HEK293 (cell line): Measurements from ENCODE around the gene EIF4G3.

Source experiments
- HOXD13 ChIP-seq: sonication (generic); formaldehyde crosslinking; IDR thresholded peaks from 2 replicates; pipeline ENCODE4 v1.8.0; 2022; ENCODE audit warnings: missing genetic modification reagents, borderline replicate concordance
- IKZF3 ChIP-seq: fragments of 450-650 bp; IDR thresholded peaks from 2 replicates; pipeline ENCODE4 v1.5.0; 2018; ENCODE audit warnings: missing biosample characterization, mild to moderate bottlenecking, missing genetic modification characterization, moderate library complexity
- KLF16 ChIP-seq: fragments of 450-650 bp; formaldehyde crosslinking; IDR thresholded peaks from 2 replicates; pipeline ENCODE4 v1.5.1; 2017; ENCODE audit warnings: missing biosample characterization, missing genetic modification characterization
- OSR2 ChIP-seq: fragments of 450-650 bp; formaldehyde crosslinking; IDR thresholded peaks from 2 replicates; pipeline ENCODE4 v1.5.1; 2016; ENCODE audit warnings: missing biosample characterization, missing genetic modification characterization
- SCRT1 ChIP-seq: fragments of 450-650 bp; formaldehyde crosslinking; IDR thresholded peaks from 2 replicates; pipeline ENCODE4 v1.5.1; 2016; ENCODE audit warnings: missing biosample characterization, missing genetic modification characterization, borderline replicate concordance
- SP2 ChIP-seq: fragments of 450-650 bp; formaldehyde crosslinking; IDR thresholded peaks from 2 replicates; pipeline ENCODE4 v1.5.1; 2016; ENCODE audit warnings: missing biosample characterization, missing genetic modification characterization
- SP3 ChIP-seq: fragments of 450-650 bp; formaldehyde crosslinking; IDR thresholded peaks from 2 replicates; pipeline ENCODE4 v1.5.1; 2016; ENCODE audit warnings: missing biosample characterization, missing genetic modification characterization
- ZBTB48 ChIP-seq: fragments of 450-650 bp; formaldehyde crosslinking; IDR thresholded peaks from 2 replicates; pipeline ENCODE4 v1.5.1; 2016; ENCODE audit warnings: missing biosample characterization, missing genetic modification characterization
- ZBTB8A ChIP-seq: fragments of 450-650 bp; formaldehyde crosslinking; IDR thresholded peaks from 2 replicates; pipeline ENCODE4 v1.5.1; 2016; ENCODE audit warnings: missing biosample characterization, missing genetic modification characterization
- ZNF112 ChIP-seq: fragments of 450-650 bp; formaldehyde crosslinking; IDR thresholded peaks from 2 replicates; pipeline ENCODE4 v1.5.0; 2017; ENCODE audit warnings: missing biosample characterization, missing genetic modification characterization
- ZNF146 ChIP-seq: fragments of 450-650 bp; formaldehyde crosslinking; IDR thresholded peaks from 2 replicates; pipeline ENCODE4 v1.5.1; 2016; ENCODE audit warnings: missing biosample characterization, missing genetic modification characterization
- ZNF221 ChIP-seq: fragments of 450-650 bp; formaldehyde crosslinking; IDR thresholded peaks from 2 replicates; pipeline ENCODE4 v1.5.1; 2017; ENCODE audit warnings: missing biosample characterization, missing genetic modification characterization, borderline replicate concordance
- ZNF280C ChIP-seq: fragments of 450-650 bp; formaldehyde crosslinking; IDR thresholded peaks from 2 replicates; pipeline ENCODE4 v1.5.1; 2016; ENCODE audit warnings: missing biosample characterization, missing genetic modification characterization
- ZNF335 ChIP-seq: fragments of 450-650 bp; formaldehyde crosslinking; conservative IDR thresholded peaks from 2 replicates; pipeline ENCODE4 v1.5.1; 2016; ENCODE audit warnings: missing biosample characterization, missing genetic modification characterization
- ZNF350 ChIP-seq: fragments of 450-650 bp; formaldehyde crosslinking; IDR thresholded peaks from 2 replicates; pipeline ENCODE4 v1.5.0; 2017; ENCODE audit warnings: missing biosample characterization, mild to moderate bottlenecking, missing genetic modification characterization
- ZNF391 ChIP-seq: fragments of 450-650 bp; formaldehyde crosslinking; IDR thresholded peaks from 2 replicates; pipeline ENCODE4 v1.5.1; 2016; ENCODE audit warnings: low read depth, missing biosample characterization, missing genetic modification characterization, borderline replicate concordance
- ZNF416 ChIP-seq: fragments of 450-650 bp; formaldehyde crosslinking; IDR thresholded peaks from 2 replicates; pipeline ENCODE4 v1.5.1; 2016; ENCODE audit warnings: missing biosample characterization, missing genetic modification characterization
- ZNF544 ChIP-seq: fragments of 450-650 bp; formaldehyde crosslinking; IDR thresholded peaks from 2 replicates; pipeline ENCODE4 v1.5.0; 2017; ENCODE audit warnings: missing biosample characterization, missing genetic modification characterization
- ZNF548 ChIP-seq: fragments of 450-650 bp; formaldehyde crosslinking; IDR thresholded peaks from 2 replicates; pipeline ENCODE4 v1.5.1; 2016; ENCODE audit warnings: missing biosample characterization, missing genetic modification characterization
- ZNF596 ChIP-seq: fragments of 450-650 bp; IDR thresholded peaks from 2 replicates; pipeline ENCODE4 v1.5.0; 2018; ENCODE audit warnings: missing biosample characterization, mild to moderate bottlenecking, missing genetic modification characterization, moderate library complexity
- ZNF600 ChIP-seq: fragments of 450-650 bp; formaldehyde crosslinking; IDR thresholded peaks from 2 replicates; pipeline ENCODE4 v1.5.1; 2016; ENCODE audit warnings: missing biosample characterization, missing genetic modification characterization
- ZNF610 ChIP-seq: fragments of 450-650 bp; formaldehyde crosslinking; IDR thresholded peaks from 2 replicates; pipeline ENCODE4 v1.5.1; 2016; ENCODE audit warnings: missing biosample characterization, missing genetic modification characterization, borderline replicate concordance
- ZNF660 ChIP-seq: fragments of 450-650 bp; IDR thresholded peaks from 2 replicates; pipeline ENCODE4 v1.5.1; 2018; ENCODE audit warnings: missing biosample characterization, mild to moderate bottlenecking, missing genetic modification characterization
- TF ChIP-seq, protein P1 (sequence below): fragments of 450-650 bp; formaldehyde crosslinking; IDR thresholded peaks from 2 replicates; pipeline ENCODE4 v1.5.1; 2016; ENCODE audit warnings: missing biosample characterization, missing genetic modification characterization
- TF ChIP-seq, protein P2 (sequence below): fragments of 450-650 bp; formaldehyde crosslinking; IDR thresholded peaks from 2 replicates; pipeline ENCODE4 v1.5.1; 2017; ENCODE audit warnings: missing biosample characterization, missing genetic modification characterization
- TF ChIP-seq, protein P3 (sequence below): fragments of 450-650 bp; formaldehyde crosslinking; IDR thresholded peaks from 2 replicates; pipeline ENCODE4 v1.5.1; 2016; ENCODE audit warnings: missing biosample characterization, missing genetic modification characterization
- TF ChIP-seq, protein P4 (sequence below): fragments of 450-650 bp; formaldehyde crosslinking; IDR thresholded peaks from 2 replicates; pipeline ENCODE4 v1.5.1; 2016; ENCODE audit warnings: missing biosample characterization, missing genetic modification characterization
- TF ChIP-seq, protein P5 (sequence below): fragments of 450-650 bp; formaldehyde crosslinking; IDR thresholded peaks from 2 replicates; pipeline ENCODE4 v1.5.1; 2016; ENCODE audit warnings: missing biosample characterization, missing genetic modification characterization, borderline replicate concordance

The EIF4G3 gene

DNA sequence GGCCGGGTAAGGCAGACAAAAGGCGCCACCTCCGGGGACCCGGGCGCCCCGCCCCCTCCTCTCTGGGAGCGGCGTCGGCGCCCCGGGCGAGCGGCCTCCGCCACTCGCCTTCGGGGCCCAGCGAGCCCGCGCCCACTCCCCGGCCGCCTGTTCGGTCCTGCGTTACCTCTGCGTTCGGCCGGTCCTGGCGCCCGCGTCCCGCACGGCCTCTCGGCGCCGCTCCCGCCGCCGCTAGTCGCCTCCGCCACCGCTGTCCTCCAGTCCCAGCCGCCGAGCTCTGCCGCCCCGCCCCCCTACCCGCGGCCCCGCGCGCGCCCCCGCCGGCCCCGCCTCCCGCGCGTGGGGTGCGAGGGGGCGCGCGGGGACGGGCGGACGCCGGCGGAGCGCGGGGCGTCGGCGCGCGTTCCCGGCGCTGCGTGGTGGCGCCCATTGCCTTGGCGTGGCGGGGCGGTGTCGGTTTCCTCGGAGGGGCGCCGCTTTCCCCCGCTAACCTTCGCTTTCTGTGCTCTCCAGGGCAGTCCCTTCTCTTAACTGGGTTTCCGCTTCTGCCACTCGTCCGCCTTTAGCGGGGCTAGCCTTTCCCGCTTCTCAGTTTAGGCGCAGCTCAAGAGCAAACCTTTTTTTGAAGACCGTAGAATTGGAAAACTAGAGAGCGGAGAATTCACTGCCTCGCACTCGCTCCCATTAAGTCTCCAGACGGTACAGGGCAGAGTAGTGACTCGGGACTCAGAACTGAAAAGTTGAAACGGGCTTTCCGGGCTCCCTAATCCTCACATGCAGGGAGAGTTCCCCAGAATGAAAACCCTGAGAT lies 389.5 kb downstream of the EIF4G3 start, which contains the start of gene HP1BP3 (continued):
- TF ChIP-seq, protein P1, sequence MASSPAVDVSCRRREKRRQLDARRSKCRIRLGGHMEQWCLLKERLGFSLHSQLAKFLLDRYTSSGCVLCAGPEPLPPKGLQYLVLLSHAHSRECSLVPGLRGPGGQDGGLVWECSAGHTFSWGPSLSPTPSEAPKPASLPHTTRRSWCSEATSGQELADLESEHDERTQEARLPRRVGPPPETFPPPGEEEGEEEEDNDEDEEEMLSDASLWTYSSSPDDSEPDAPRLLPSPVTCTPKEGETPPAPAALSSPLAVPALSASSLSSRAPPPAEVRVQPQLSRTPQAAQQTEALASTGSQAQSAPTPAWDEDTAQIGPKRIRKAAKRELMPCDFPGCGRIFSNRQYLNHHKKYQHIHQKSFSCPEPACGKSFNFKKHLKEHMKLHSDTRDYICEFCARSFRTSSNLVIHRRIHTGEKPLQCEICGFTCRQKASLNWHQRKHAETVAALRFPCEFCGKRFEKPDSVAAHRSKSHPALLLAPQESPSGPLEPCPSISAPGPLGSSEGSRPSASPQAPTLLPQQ (tag by site-specific recombination), result peak; percentile 16; the same call in 1 of the 2 replicates
- TF ChIP-seq ZNF350 (tag by site-specific recombination) (no peak), ZNF221 (tag by site-specific recombination) (no peak), SCRT1 (tag by site-specific recombination) (no peak), ZNF610 (no peak), SP3 (no peak), ZNF112 (tag by site-specific recombination) (no peak), ZNF416 (tag by site-specific recombination) (no peak), ZBTB48 (0 out of 2 replicates have a peak, but pooled peaks have one; percentile 13), IKZF3 (tag by site-specific recombination) (peak; percentile 33; the same call in 1 of the 2 replicates), ZNF544 (tag by site-specific recombination) (no peak), KLF16 (tag by site-specific recombination) (0 out of 2 replicates have a peak, but pooled peaks have one; percentile 18), HOXD13 (no peak), ZNF660 (tag by site-specific recombination) (peak; percentile 52; the same call in 1 of the 2 replicates), SP2 (tag by site-specific recombination) (peak; percentile 25; the same call in 1 of the 2 replicates), ZNF391 (tag by site-specific recombination) (no peak), ZBTB8A (peak; percentile 63), OSR2 (tag by site-specific recombination) (no peak), ZNF600 (tag by site-specific recombination) (no peak), ZNF280C (tag by site-specific recombination) (no peak), ZNF596 (peak; percentile 15; the same call in 1 of the 2 replicates), ZNF548 (tag by site-specific recombination) (no peak), ZNF146 (tag by site-specific recombination) (peak; percentile 74), ZNF335 (tag by site-specific recombination) (peak; percentile 4; the same call in 1 of the 2 replicates)
- TF ChIP-seq, protein P2, sequence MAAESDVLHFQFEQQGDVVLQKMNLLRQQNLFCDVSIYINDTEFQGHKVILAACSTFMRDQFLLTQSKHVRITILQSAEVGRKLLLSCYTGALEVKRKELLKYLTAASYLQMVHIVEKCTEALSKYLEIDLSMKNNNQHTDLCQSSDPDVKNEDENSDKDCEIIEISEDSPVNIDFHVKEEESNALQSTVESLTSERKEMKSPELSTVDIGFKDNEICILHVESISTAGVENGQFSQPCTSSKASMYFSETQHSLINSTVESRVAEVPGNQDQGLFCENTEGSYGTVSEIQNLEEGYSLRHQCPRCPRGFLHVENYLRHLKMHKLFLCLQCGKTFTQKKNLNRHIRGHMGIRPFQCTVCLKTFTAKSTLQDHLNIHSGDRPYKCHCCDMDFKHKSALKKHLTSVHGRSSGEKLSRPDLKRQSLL (tag by site-specific recombination), result no peak
- TF ChIP-seq, protein P3, sequence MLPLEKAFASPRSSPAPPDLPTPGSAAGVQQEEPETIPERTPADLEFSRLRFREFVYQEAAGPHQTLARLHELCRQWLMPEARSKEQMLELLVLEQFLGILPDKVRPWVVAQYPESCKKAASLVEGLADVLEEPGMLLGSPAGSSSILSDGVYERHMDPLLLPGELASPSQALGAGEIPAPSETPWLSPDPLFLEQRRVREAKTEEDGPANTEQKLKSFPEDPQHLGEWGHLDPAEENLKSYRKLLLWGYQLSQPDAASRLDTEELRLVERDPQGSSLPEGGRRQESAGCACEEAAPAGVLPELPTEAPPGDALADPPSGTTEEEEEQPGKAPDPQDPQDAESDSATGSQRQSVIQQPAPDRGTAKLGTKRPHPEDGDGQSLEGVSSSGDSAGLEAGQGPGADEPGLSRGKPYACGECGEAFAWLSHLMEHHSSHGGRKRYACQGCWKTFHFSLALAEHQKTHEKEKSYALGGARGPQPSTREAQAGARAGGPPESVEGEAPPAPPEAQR (tag by site-specific recombination), result no peak
- TF ChIP-seq, protein P4, sequence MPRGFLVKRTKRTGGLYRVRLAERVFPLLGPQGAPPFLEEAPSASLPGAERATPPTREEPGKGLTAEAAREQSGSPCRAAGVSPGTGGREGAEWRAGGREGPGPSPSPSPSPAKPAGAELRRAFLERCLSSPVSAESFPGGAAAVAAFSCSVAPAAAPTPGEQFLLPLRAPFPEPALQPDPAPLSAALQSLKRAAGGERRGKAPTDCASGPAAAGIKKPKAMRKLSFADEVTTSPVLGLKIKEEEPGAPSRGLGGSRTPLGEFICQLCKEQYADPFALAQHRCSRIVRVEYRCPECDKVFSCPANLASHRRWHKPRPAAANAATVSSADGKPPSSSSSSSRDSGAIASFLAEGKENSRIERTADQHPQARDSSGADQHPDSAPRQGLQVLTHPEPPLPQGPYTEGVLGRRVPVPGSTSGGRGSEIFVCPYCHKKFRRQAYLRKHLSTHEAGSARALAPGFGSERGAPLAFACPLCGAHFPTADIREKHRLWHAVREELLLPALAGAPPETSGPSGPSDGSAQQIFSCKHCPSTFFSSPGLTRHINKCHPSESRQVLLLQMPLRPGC (tag by site-specific recombination), result no peak
- TF ChIP-seq, protein P5, sequence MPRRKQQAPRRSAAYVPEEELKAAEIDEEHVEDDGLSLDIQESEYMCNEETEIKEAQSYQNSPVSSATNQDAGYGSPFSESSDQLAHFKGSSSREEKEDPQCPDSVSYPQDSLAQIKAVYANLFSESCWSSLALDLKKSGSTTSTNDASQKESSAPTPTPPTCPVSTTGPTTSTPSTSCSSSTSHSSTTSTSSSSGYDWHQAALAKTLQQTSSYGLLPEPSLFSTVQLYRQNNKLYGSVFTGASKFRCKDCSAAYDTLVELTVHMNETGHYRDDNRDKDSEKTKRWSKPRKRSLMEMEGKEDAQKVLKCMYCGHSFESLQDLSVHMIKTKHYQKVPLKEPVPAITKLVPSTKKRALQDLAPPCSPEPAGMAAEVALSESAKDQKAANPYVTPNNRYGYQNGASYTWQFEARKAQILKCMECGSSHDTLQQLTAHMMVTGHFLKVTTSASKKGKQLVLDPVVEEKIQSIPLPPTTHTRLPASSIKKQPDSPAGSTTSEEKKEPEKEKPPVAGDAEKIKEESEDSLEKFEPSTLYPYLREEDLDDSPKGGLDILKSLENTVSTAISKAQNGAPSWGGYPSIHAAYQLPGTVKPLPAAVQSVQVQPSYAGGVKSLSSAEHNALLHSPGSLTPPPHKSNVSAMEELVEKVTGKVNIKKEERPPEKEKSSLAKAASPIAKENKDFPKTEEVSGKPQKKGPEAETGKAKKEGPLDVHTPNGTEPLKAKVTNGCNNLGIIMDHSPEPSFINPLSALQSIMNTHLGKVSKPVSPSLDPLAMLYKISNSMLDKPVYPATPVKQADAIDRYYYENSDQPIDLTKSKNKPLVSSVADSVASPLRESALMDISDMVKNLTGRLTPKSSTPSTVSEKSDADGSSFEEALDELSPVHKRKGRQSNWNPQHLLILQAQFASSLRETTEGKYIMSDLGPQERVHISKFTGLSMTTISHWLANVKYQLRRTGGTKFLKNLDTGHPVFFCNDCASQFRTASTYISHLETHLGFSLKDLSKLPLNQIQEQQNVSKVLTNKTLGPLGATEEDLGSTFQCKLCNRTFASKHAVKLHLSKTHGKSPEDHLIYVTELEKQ, result no peak
